NAMALWA (cell line): Measurements from ENCODE around the gene C2CD3.
A peak's percentile ranks its signal among the peaks of the same experiment; 100 is the strongest.

Experiments used
- DNase-seq: peaks from one replicate; pipeline ENCODE4 v3.0.0-alpha.2; 2015; ENCODE audit warnings: low spot score

Gene C2CD3

GRCh38 chr11:73982595-73982989, 188.2 kb downstream of the C2CD3 start, which contains the start of gene UCP2:
Gene UCP2 (minus strand): TSS chr11:73982843. CDS start chr11:73978378, 4,465 bp downstream.
- peak; percentile 85 for DNase-seq

- peak; percentile 39 for DNase-seq
Observed at GRCh38 chr11:73981051-73981805, 189.6 kb downstream of the C2CD3 start.

- DNase-seq = peak; percentile 97
Observed at GRCh38 chr11:73980001-73980961, 190.5 kb downstream of the C2CD3 start.

GRCh38 chr11:73978576-73979086, 192.2 kb downstream of the C2CD3 start:
- no peak for DNase-seq

GRCh38 chr11:73977856-73978519, 192.8 kb downstream of the C2CD3 start:
- no peak for DNase-seq

GRCh38 chr11:73976451-73977151, 194.2 kb downstream of the C2CD3 start:
- no peak for DNase-seq

GRCh38 chr11:73975479-73975757, 195.4 kb downstream of the C2CD3 start:
- no peak for DNase-seq

- DNase-seq = no peak
Observed at GRCh38 chr11:73974604-73975478, 196.0 kb downstream of the C2CD3 start.

- peak; percentile 24 for DNase-seq
Observed at GRCh38 chr11:73972620-73973449, 198.0 kb downstream of the C2CD3 start.

GRCh38 chr11:73972187-73972586, 198.6 kb downstream of the C2CD3 start:
- peak; percentile 33 for DNase-seq

GRCh38 chr11:73971175-73971719, 199.6 kb downstream of the C2CD3 start:
- peak; percentile 31 for DNase-seq

- DNase-seq = peak; percentile 26
Observed at GRCh38 chr11:73969991-73970800, 200.6 kb downstream of the C2CD3 start.

- no peak for DNase-seq
Observed at GRCh38 chr11:73969091-73969490, 201.7 kb downstream of the C2CD3 start.

- peak; percentile 15 for DNase-seq
Observed at GRCh38 chr11:73968356-73968966, 202.3 kb downstream of the C2CD3 start.

GRCh38 chr11:73965764-73966121, 205.1 kb downstream of the C2CD3 start:
- peak; percentile 15 for DNase-seq

GRCh38 chr11:73965076-73965763, 205.6 kb downstream of the C2CD3 start:
- DNase-seq = peak; percentile 11

GRCh38 chr11:73963861-73964260, 206.9 kb downstream of the C2CD3 start:
- peak; percentile 17 for DNase-seq
